Smooth muscle cell of the pulmonary artery (primary cell): ENCODE results near the gene P2RX4. TPM values are rescaled to one million over a fixed set of nuclear protein-coding genes. Genes with fewer than 3 reads are reported as not detected.

Source experiments
- total RNA-seq: library from RNA; depleted of rRNA; stranded (reverse); fragments of >200 nt; gene quantifications from 2 replicates; pipeline ENCODE4 v1.2.3, GENCODE V29; 2014

P2RX4 gene
- 18.9 and 27.9 TPM in 2 replicates for total RNA-seq

GRCh38 chr12:121209624-121210572, at the start of gene P2RX4:
P2RX4 (plus strand) TSS chr12:121210129; CDS start chr12:121210165, 36 bp downstream.

Other genes starting within 250 kb of the P2RX4 start
- 0.07 TPM in 1 of 2 replicates, not detected in the other for gene HNF1A, start 231.6 kb upstream of the P2RX4 start, total RNA-seq
- 13.7 and 14.0 TPM in 2 replicates for gene C12orf43, start 193.6 kb upstream of the P2RX4 start, total RNA-seq
- 0.03 and 0.26 TPM in 2 replicates for gene OASL, start 170.9 kb upstream of the P2RX4 start, total RNA-seq
- gene P2RX7, start 77.3 kb upstream of the P2RX4 start, total RNA-seq = 0.46 and 1.3 TPM in 2 replicates
- gene CAMKK2, start 86.6 kb downstream of the P2RX4 start, total RNA-seq = 34.3 and 36.0 TPM in 2 replicates
- gene ANAPC5, start 142.3 kb downstream of the P2RX4 start, total RNA-seq = 133 and 149 TPM in 2 replicates
- gene RNF34, start 190.0 kb downstream of the P2RX4 start, total RNA-seq = 61.3 and 88.2 TPM in 2 replicates